B cell (primary cell): Measurements from ENCODE around the gene XYLT1. TPM values are rescaled to one million over a fixed set of nuclear protein-coding genes. Genes with fewer than 3 reads are reported as not detected.
A peak's percentile ranks its signal among the peaks of the same experiment; 100 is the strongest.

Experiments
- ATAC-seq: fragments of 200-7000 bp; cut with Tn5 transposase; one replicate; pipeline ENCODE4 v1.10.0; 2021; ENCODE audit warnings: low read depth, mild to moderate bottlenecking, moderate number of reproducible peaks, moderate library complexity
- CTCF ChIA-PET: fragments of 350-600 bp; sonication (Branson Sonifier 250); formaldehyde crosslinking; loops from one replicate; lab custom pipeline; 2021; ENCODE audit warnings: antibody characterized with exemption, inconsistent platforms; lab: Charles Lee
- POLR2A ChIA-PET: fragments of 350-600 bp; sonication (Branson Sonifier 250); formaldehyde crosslinking; loops from one replicate; lab custom pipeline; 2021; ENCODE audit warnings: antibody characterized with exemption; lab: Charles Lee
- DNase-seq: peaks from one replicate; pipeline ENCODE4 v3.0.0; 2013
- H2AFZ ChIP-seq: 2 replicates; pipeline ENCODE4 v1.6.1; 2012; ENCODE audit warnings: mild to moderate bottlenecking, low read depth, low read length; ENCODE audit not compliant: insufficient read depth, poor library complexity, severe bottlenecking
- H3K27ac ChIP-seq, 2 donors: 1 replicate in 1 of 2; 2 replicates in 1 of 2; pipeline ENCODE4 v1.5.1; 2012 to 2013; ENCODE audit warnings: low read length in 2 of 2, mild to moderate bottlenecking in 2 of 2, moderate library complexity in 1 of 2
- H3K27me3 ChIP-seq, 4 experiments: fragments of 200-600 bp in 1 of 4; sonication (generic) in 1 of 4; replicated peaks in 1 of 4; 1 replicate in 2 of 4; 2 replicates in 2 of 4; pipeline versions ENCODE4 v1.6.1 to v1.7.0; 2013 to 2016; ENCODE audit warnings: low read length in 3 of 4, mild to moderate bottlenecking in 2 of 4, mixed read lengths in 1 of 4, moderate library complexity in 1 of 4; ENCODE audit not compliant: insufficient read depth in 4 of 4, control insufficient read depth in 3 of 4; ENCODE audit errors: control extremely low read depth in 1 of 4
- H3K36me3 ChIP-seq, 2 experiments: replicated peaks in 1 of 2; 1 replicate in 1 of 2; 2 replicates in 1 of 2; pipeline versions ENCODE4 v1.6.1 to v1.7.1; 2013; ENCODE audit warnings: low read length in 1 of 2; ENCODE audit not compliant: insufficient read depth in 2 of 2, control insufficient read depth in 1 of 2; ENCODE audit errors: control extremely low read depth in 1 of 2, extremely low read depth in 1 of 2
- H3K4me1 ChIP-seq, 2 donors: fragments of 200-600 bp in 1 of 2; sonication (generic) in 1 of 2; 1 replicate in 1 of 2; 2 replicates in 1 of 2; pipeline versions ENCODE4 v1.5.1 to v1.6.1; 2013 to 2017; ENCODE audit warnings: low read length in 2 of 2; ENCODE audit not compliant: control insufficient read depth in 2 of 2, insufficient read depth in 2 of 2
- H3K4me2 ChIP-seq: replicated peaks from 2 replicates; pipeline ENCODE3; 2012; ENCODE audit warnings: mild to moderate bottlenecking, low read depth, low read length; ENCODE audit not compliant: poor library complexity, severe bottlenecking
- H3K4me3 ChIP-seq, 5 experiments: fragments of 200-600 bp in 1 of 5; sonication (generic) in 1 of 5; 1 replicate in 3 of 5; 2 replicates in 2 of 5; pipeline versions ENCODE4 v1.5.1 to v1.7.0; 2011 to 2016; ENCODE audit warnings: low read length in 4 of 5, mild to moderate bottlenecking in 4 of 5, low read depth in 2 of 5, control low read depth in 1 of 5, moderate library complexity in 1 of 5; ENCODE audit not compliant: insufficient read depth in 1 of 5; ENCODE audit errors: control extremely low read depth in 1 of 5, extremely low read depth in 1 of 5
- H3K79me2 ChIP-seq: fragments of 200-600 bp; sonication (generic); one replicate; pipeline ENCODE4 v1.6.0; 2016; ENCODE audit warnings: low read length; ENCODE audit not compliant: control insufficient read depth, insufficient read depth
- H3K9ac ChIP-seq: fragments of 200-600 bp; sonication (generic); 2 replicates; pipeline ENCODE4 v1.6.1; 2017; ENCODE audit warnings: mild to moderate bottlenecking, low read length, moderate library complexity
- H3K9me3 ChIP-seq, 3 donors: one replicate each; pipeline versions ENCODE4 v1.6.1 to v1.7.1; 2013; ENCODE audit warnings: low read length in 2 of 3; ENCODE audit not compliant: control insufficient read depth in 2 of 3, insufficient read depth in 1 of 3; ENCODE audit errors: control extremely low read depth in 1 of 3
- H4K20me1 ChIP-seq: 2 replicates; pipeline ENCODE4 v1.6.0; 2012; ENCODE audit warnings: mild to moderate bottlenecking, low read length; ENCODE audit not compliant: insufficient read depth, control insufficient read depth, poor library complexity, severe bottlenecking
- H3K27ac Mint-ChIP-seq: one replicate; pipeline ENCODE4 v1.8.0; 2021; ENCODE audit warnings: mixed read lengths
- H3K27me3 Mint-ChIP-seq: one replicate; pipeline ENCODE4 v1.8.0; 2021; ENCODE audit warnings: mixed read lengths
- H3K4me1 Mint-ChIP-seq: one replicate; pipeline ENCODE4 v1.8.0; 2021; ENCODE audit warnings: mixed read lengths
- H3K4me3 Mint-ChIP-seq: one replicate; pipeline ENCODE4 v1.8.0; 2021; ENCODE audit warnings: mixed read lengths
- H3K9me3 Mint-ChIP-seq: one replicate; pipeline ENCODE4 v1.8.0; 2022; ENCODE audit warnings: mixed read lengths; ENCODE audit not compliant: insufficient read depth
- EZH2 ChIP-seq: IDR thresholded peaks from 2 replicates; pipeline ENCODE4 v1.6.1; 2012; ENCODE audit warnings: borderline replicate concordance, low read depth, mild to moderate bottlenecking, moderate library complexity, low read length; ENCODE audit not compliant: insufficient read depth, poor library complexity, severe bottlenecking
- WGBS: methylation state at CpG from one replicate; pipeline ENCODE4 v1.1.5; 2013; ENCODE audit warnings: missing lambda C conversion rate; ENCODE audit not compliant: insufficient coverage; 5-methylcytosine and 5-hydroxymethylcytosine counted together
- intact Hi-C: fragments of 100-400 bp; cut with micrococcal nuclease; formaldehyde crosslinking; loops from one replicate; pipeline ENCODE4 v1.10.0; 2022
- polyA plus RNA-seq: library from polyadenylated mRNA; depleted of rRNA; stranded (reverse); fragments of >200 nt; gene quantifications from 2 replicates; pipeline ENCODE4 v1.2.3, GENCODE V29; 2012
- total RNA-seq, 2 donors: library from RNA; stranded (reverse); fragments of 120-200 nt in 1 of 2; gene quantifications; 1 replicate in 1 of 2; 2 replicates in 1 of 2; pipeline versions ENCODE4 v1.2.3 to v1.2.4, GENCODE V29; 2013 to 2022
- TF ChIP-seq, protein P1 (sequence below): fragments of 200-600 bp; IDR thresholded peaks from one replicate; pipeline ENCODE4 v1.8.0; 2022; ENCODE audit warnings: antibody characterized with exemption, mild to moderate bottlenecking

Gene XYLT1
- total and polyA plus RNA-seq, 2 donors (not counting 1 experiment from before 2014, with no cell fraction given): 8.7 to 59.6 TPM

DNA sequence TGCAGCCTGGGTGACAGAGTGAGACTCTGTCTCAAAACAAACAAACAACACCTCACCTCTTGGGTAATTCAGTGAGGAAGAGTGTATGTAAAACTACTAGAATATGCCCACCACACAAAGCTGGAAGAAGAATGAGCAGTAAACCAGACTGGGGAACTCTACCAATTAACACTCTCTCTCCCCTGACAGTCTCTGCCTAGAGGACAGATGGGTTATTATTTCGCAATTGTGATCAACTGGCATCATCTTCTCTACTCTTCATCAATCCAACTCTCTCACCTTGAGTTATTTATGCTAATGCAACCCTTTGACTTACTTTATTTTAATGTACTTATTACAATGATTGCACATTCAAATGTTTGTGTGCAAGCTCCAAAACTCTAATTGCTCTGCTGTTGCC lies 205.6 kb downstream of the XYLT1 start:
- Histone ChIP-seq H3K27ac (no peak overlapping the region), H3K9ac (no peak overlapping the region), H3K4me3 (no peak overlapping the region), H2AFZ (no peak overlapping the region), H3K27me3 (no peaks in the 10 kb centered on the region), H3K4me1 (peaks cover 9 to 11% of the 10 kb centered on the region in 2 donors), H3K9me3 (no peaks in the 10 kb centered on the region), H3K36me3 (no peaks in the 10 kb centered on the region), H4K20me1 (peaks cover 35% of the 10 kb centered on the region), H3K79me2 (peaks cover 42% of the 10 kb centered on the region), H3K4me2 (no peak overlapping the region)
- no peaks in the 10 kb centered on the region for H3K27me3 Mint-ChIP-seq
- intact Hi-C loops: no loop called here
- H3K4me1 Mint-ChIP-seq: peaks cover 38% of the 10 kb centered on the region
- ATAC-seq: no peak
- H3K27ac Mint-ChIP-seq: no peak overlapping the region
- WGBS: no CpG with 5 or more reads among the region's 1 CpG
- no peak for TF ChIP-seq EZH2
- TF ChIP-seq, protein P1, sequence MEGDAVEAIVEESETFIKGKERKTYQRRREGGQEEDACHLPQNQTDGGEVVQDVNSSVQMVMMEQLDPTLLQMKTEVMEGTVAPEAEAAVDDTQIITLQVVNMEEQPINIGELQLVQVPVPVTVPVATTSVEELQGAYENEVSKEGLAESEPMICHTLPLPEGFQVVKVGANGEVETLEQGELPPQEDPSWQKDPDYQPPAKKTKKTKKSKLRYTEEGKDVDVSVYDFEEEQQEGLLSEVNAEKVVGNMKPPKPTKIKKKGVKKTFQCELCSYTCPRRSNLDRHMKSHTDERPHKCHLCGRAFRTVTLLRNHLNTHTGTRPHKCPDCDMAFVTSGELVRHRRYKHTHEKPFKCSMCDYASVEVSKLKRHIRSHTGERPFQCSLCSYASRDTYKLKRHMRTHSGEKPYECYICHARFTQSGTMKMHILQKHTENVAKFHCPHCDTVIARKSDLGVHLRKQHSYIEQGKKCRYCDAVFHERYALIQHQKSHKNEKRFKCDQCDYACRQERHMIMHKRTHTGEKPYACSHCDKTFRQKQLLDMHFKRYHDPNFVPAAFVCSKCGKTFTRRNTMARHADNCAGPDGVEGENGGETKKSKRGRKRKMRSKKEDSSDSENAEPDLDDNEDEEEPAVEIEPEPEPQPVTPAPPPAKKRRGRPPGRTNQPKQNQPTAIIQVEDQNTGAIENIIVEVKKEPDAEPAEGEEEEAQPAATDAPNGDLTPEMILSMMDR: no peak
- ChIA-PET CTCF (interaction anchor here (0.8 to 1.5 kb wide), 3 partner anchors 13 to 112 kb away, joined by 3 to 5 read pairs (median 3); no protein-coding TSS in a partner anchor), POLR2A (no interaction called here)
- DNase-seq: no peak
- no peaks in the 10 kb centered on the region for H3K9me3 Mint-ChIP-seq
- no peak overlapping the region for H3K4me3 Mint-ChIP-seq

DNA sequence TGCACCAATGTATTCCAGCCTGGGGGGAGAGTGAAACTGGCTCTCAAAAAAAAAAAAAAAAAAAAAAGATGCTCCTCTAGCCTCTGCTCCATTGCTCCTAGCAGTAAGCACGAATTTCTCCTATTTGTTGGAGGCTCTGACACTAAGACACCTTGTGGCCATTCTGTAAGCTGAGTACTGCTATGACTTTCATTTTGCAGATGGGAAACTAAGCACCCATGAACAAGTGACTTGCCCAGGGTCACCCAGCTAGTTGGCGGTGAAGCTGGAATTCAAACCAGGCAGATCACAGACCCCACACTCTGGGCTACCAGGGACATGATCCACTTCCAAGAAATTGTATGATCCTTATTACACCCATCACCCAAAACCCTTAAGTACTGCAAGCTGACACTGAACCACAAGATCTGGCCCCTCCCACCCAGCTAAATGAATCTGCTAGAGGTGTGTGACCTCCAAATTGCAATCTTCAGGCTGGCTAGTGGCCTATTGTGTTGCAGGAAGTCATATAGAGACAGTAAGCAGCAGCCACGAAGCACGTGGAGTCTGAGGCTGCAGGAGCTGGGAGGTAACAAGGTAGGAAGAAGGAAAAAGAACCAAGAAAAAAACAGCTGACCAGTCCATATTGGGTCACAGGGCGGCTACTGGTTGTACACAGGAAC lies 209.4 kb downstream of the XYLT1 start:
- H3K9me3 ChIP-seq: no peaks in the 10 kb centered on the region
- H3K27ac ChIP-seq: peak overlapping the region in 1 of 2 donors; percentile 16
- peak; percentile 12 for DNase-seq
- peak overlapping the region; percentile 50 for H3K27ac Mint-ChIP-seq
- H3K4me1 Mint-ChIP-seq: peaks cover 45% of the 10 kb centered on the region
- no peak overlapping the region for H3K4me3 Mint-ChIP-seq
- peaks cover 30% of the 10 kb centered on the region for H4K20me1 ChIP-seq
- TF ChIP-seq, protein P1: no peak
- TF ChIP-seq EZH2: no peak
- H3K27me3 ChIP-seq: no peaks in the 10 kb centered on the region
- H3K9me3 Mint-ChIP-seq: no peaks in the 10 kb centered on the region
- H2AFZ ChIP-seq: no peak overlapping the region
- no peak for ATAC-seq
- intact Hi-C loops: no loop called here
- no peak overlapping the region for H3K9ac ChIP-seq
- peaks cover 3 to 12% of the 10 kb centered on the region in 2 experiments for H3K36me3 ChIP-seq
- 92% methylated on average over 3 of the region's 5 CpGs for WGBS
- no peaks in the 10 kb centered on the region for H3K27me3 Mint-ChIP-seq
- no peak overlapping the region for H3K4me3 ChIP-seq
- no peak overlapping the region for H3K4me2 ChIP-seq
- peaks cover 55% of the 10 kb centered on the region for H3K79me2 ChIP-seq
- peaks cover 19 to 21% of the 10 kb centered on the region in 2 donors for H3K4me1 ChIP-seq
- CTCF ChIA-PET: interaction anchor here (0.7 to 1.3 kb wide), 4 partner anchors 17 to 479 kb away, joined by 3 to 6 read pairs (median 3); no protein-coding TSS in a partner anchor
- POLR2A ChIA-PET: interaction anchor here (0.7 kb wide), 2 partner anchors 81 to 210 kb away, joined by 4 to 9 read pairs; partner anchors contain the start of gene XYLT1
